ENCODE measurements around the gene SH3RF2.

GRCh38 chr5:145925803-145926202, 10.6 kb upstream of the SH3RF2 start:
- TF ChIP-seq CTCF (IDR thresholded peaks at IDR 0.05; ENCODE audit: poor library complexity) = no peak
- TF ChIP-seq EZH2 (IDR thresholded peaks at IDR 0.05; ENCODE audit: borderline replicate concordance) = no peak
- TF ChIP-seq EZH2phosphoT487 (IDR thresholded peaks at IDR 0.05; ENCODE audit: low read depth, severe bottlenecking, unreplicated experiment) = no peak
